ENCODE measurements around the gene SYNCRIP.

GRCh38 chr6:85685713-85686112, 43.0 kb upstream of the SYNCRIP start:
- no peak for TF ChIP-seq CTCF (IDR thresholded peaks at IDR 0.05 in 2 of 3, conservative IDR thresholded peaks at IDR 0.05 in 1 of 3; ENCODE audit: borderline replicate concordance in 1 of 3, insufficient read depth in 1 of 3, low read depth in 2 of 3, low read length in 2 of 3)
- no peak for TF ChIP-seq POLR2AphosphoS5 (IDR thresholded peaks at IDR 0.05; ENCODE audit: low read depth, low read length)
- no peak for TF ChIP-seq TCF7L2 (IDR thresholded peaks at IDR 0.05; ENCODE audit: borderline replicate concordance, extremely low read depth, insufficient read depth, insufficient read length)
- no peak for TF ChIP-seq EZH2phosphoT487 (IDR thresholded peaks at IDR 0.05; ENCODE audit: borderline replicate concordance)
- TF ChIP-seq RAD21 (IDR thresholded peaks at IDR 0.05; ENCODE audit: low read depth) = no peak
- no peak for TF ChIP-seq POLR2A (IDR thresholded peaks at IDR 0.05; ENCODE audit: borderline replicate concordance, extremely low read depth, insufficient read depth, insufficient read length)
- TF ChIP-seq EZH2 (IDR thresholded peaks at IDR 0.05) = no peak
- no peak for TF ChIP-seq SRF (IDR thresholded peaks at IDR 0.05; ENCODE audit: low read depth)
- TF ChIP-seq JUND (IDR thresholded peaks at IDR 0.05) = no peak
- TF ChIP-seq ZNF274 (IDR thresholded peaks at IDR 0.05; ENCODE audit: low read depth, low read length) = no peak
- TF ChIP-seq ATF3 (IDR thresholded peaks at IDR 0.05) = no peak

Measured in HCT116 (cell line).